ENCODE data around the gene LEMD2.

GRCh38 chr6:33797626-33798342, 8.9 kb upstream of the LEMD2 start:
- no peak for TF ChIP-seq CTCF (conservative IDR thresholded peaks at IDR 0.05)
- no peak for TF ChIP-seq EZH2 (IDR thresholded peaks at IDR 0.05; ENCODE audit: low read depth)

All from PC-9 (cell line).